ENCODE data around the gene ACKR3. TPM values are rescaled to one million over a fixed set of nuclear protein-coding genes. Genes with fewer than 3 reads are reported as not detected.

The ACKR3 gene
- total RNA-seq, 4 donors from 2014 or later, result 32.4 to 88.7 (median 55.0) TPM

- no peak for DNase-seq (ENCODE audit: low spot score in 2 of 2)
- no peaks in the 10 kb centered on the region for H3K36me3 ChIP-seq
- peaks cover 0 to 30% (median 10%) of the 10 kb centered on the region in 4 donors for H3K4me1 ChIP-seq
- H3K27me3 ChIP-seq, result no peaks in the 10 kb centered on the region
- H3K9me3 ChIP-seq, result peaks cover 0 to 19% (median 0%) of the 10 kb centered on the region in 4 donors
- H3K27ac ChIP-seq, result no peak overlapping the region
- TF ChIP-seq CTCF (IDR thresholded peaks at IDR 0.05) (no peak), EP300 (IDR thresholded peaks at IDR 0.05) (no peak), POLR2A (IDR thresholded peaks at IDR 0.05) (no peak)
- WGBS, 2 donors, result 76 to 78% methylated on average over 6 of the region's 6 CpGs
- H3K4me3 ChIP-seq, result no peak overlapping the region
These were observed 17.4 kb upstream of the ACKR3 start for GRCh38 chr2:236552212-236552542.

GRCh38 chr2:236552581-236553363 is 16.9 kb upstream of the ACKR3 start:
- no peak for DNase-seq (ENCODE audit: low spot score in 2 of 2)
- peaks cover 0 to 14% (median 0%) of the 10 kb centered on the region in 4 donors for H3K9me3 ChIP-seq
- H3K27me3 ChIP-seq, result no peaks in the 10 kb centered on the region
- peaks cover 0 to 30% (median 10%) of the 10 kb centered on the region in 4 donors for H3K4me1 ChIP-seq
- no peak overlapping the region for H3K27ac ChIP-seq
- no peak for TF ChIP-seq EP300 (IDR thresholded peaks at IDR 0.05)
- TF ChIP-seq POLR2A (IDR thresholded peaks at IDR 0.05), result no peak
- TF ChIP-seq CTCF (IDR thresholded peaks at IDR 0.05), result no peak
- WGBS, 2 donors, result 64 to 65% methylated on average over 11 of the region's 11 CpGs
- no peak overlapping the region for H3K4me3 ChIP-seq
- no peaks in the 10 kb centered on the region for H3K36me3 ChIP-seq

DNA sequence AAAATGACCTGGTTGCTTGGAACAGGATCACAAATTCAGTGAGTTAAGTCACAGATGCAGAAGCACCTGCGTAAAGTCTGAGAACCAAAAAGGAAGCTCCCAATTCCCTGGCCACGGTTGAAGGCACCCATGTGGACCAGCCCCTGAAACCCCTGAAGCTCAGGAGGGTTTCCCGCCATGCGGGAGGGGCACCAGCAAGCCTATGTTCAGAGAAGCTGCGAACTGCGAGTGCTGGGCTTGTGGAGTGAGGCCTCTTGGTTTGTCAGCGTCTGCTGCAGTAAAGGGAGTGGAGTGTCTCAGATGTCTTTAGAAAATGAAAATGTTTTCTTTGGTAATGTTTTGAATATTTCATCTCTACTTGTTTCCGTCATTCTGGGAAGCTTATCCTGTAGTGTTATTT is 16.1 kb upstream of the ACKR3 start:
- H3K4me1 ChIP-seq, result peaks cover 0 to 25% (median 10%) of the 10 kb centered on the region in 4 donors
- WGBS, 2 donors, result 90 to 91% methylated on average over 8 of the region's 8 CpGs
- no peak for TF ChIP-seq POLR2A (IDR thresholded peaks at IDR 0.05)
- no peak for TF ChIP-seq CTCF (IDR thresholded peaks at IDR 0.05)
- TF ChIP-seq EP300 (IDR thresholded peaks at IDR 0.05), result no peak
- H3K27me3 ChIP-seq, result no peaks in the 10 kb centered on the region
- no peaks in the 10 kb centered on the region for H3K36me3 ChIP-seq
- no peak overlapping the region for H3K27ac ChIP-seq
- H3K9me3 ChIP-seq, result peaks cover 0 to 10% (median 0%) of the 10 kb centered on the region in 4 donors
- no peak for DNase-seq (ENCODE audit: low spot score in 2 of 2)
- H3K4me3 ChIP-seq, result no peak overlapping the region

- Histone ChIP-seq H3K4me1 (peaks cover 0 to 24% (median 12%) of the 10 kb centered on the region in 4 donors), H3K4me3 (no peak overlapping the region), H3K36me3 (no peaks in the 10 kb centered on the region), H3K9me3 (peaks cover 0 to 10% (median 0%) of the 10 kb centered on the region in 4 donors), H3K27ac (no peak overlapping the region), H3K27me3 (no peaks in the 10 kb centered on the region)
- 86 to 93% methylated on average over 7 of the region's 7 CpGs for WGBS, 2 donors
- TF ChIP-seq POLR2A (IDR thresholded peaks at IDR 0.05) (no peak), EP300 (IDR thresholded peaks at IDR 0.05) (no peak), CTCF (IDR thresholded peaks at IDR 0.05) (no peak)
- no peak for DNase-seq (ENCODE audit: low spot score in 2 of 2)
These were observed 14.9 kb upstream of the ACKR3 start for GRCh38 chr2:236554629-236555282.

DNA sequence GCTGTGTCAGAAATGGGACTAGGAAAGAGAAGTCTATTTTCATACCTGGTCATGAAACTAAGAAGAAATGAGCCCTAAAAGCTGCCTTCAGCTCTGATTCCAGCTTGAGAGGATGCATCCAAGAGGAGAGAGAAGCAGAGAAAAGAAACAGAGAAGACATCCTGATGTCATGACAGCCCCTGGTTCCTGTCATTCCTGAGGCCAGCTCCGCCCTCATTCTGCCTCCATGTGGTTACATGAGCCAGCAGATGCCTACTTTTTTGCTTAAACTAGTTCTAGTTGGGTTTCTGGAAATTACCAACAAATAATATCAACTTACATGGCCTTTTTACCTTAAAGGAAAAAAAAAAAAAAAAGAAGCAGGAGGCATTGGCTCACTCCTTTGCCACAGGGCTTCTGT is 14.1 kb upstream of the ACKR3 start:
- 53 to 94% methylated on average over 1 of the region's 1 CpG for WGBS, 2 donors
- no peak for DNase-seq (ENCODE audit: low spot score in 2 of 2)
- H3K9me3 ChIP-seq, result peaks cover 0 to 10% (median 0%) of the 10 kb centered on the region in 4 donors
- no peak overlapping the region for H3K4me3 ChIP-seq
- peaks cover 0 to 24% (median 12%) of the 10 kb centered on the region in 4 donors for H3K4me1 ChIP-seq
- no peaks in the 10 kb centered on the region for H3K36me3 ChIP-seq
- no peaks in the 10 kb centered on the region for H3K27me3 ChIP-seq
- TF ChIP-seq EP300 (IDR thresholded peaks at IDR 0.05) (no peak), POLR2A (IDR thresholded peaks at IDR 0.05) (no peak), CTCF (IDR thresholded peaks at IDR 0.05) (no peak)
- no peak overlapping the region for H3K27ac ChIP-seq

All from tibial nerve (tissue), 4 donors.